Measurements from ENCODE around the gene MAP3K14. TPM values are rescaled to one million over a fixed set of nuclear protein-coding genes. Genes with fewer than 3 reads are reported as not detected.
"Not testable (repeated sequence)": the region's sequence is repeated elsewhere in the genome, so short reads cannot be mapped to it uniquely, and the experiment has no call there.

Gene MAP3K14
- total and polyA plus RNA-seq, 4 donors, result 1.2 to 7.8 (median 4.2) TPM

DNA sequence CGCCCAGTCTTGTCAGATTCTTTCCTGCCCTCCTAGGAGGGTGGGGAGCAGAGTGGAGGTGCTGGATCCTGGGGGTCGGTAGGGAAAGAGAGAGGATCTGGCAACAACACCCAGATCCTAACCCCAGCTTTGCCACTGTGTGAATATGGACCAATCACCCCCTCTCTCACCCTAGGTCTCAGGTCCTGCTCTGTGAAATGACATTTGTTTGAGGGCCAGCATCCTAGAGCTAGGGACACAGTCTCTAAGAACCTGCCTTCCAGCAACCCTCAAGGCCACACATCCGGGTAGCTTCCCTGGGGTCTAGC, 28.4 kb upstream of the MAP3K14 start:
- 82% methylated on average over 3 of the region's 3 CpGs for WGBS
- TF ChIP-seq ATF3 (IDR thresholded peaks at IDR 0.05) (no peak), SP1 (IDR thresholded peaks at IDR 0.05) (no peak)
- TF ChIP-seq, protein P1, sequence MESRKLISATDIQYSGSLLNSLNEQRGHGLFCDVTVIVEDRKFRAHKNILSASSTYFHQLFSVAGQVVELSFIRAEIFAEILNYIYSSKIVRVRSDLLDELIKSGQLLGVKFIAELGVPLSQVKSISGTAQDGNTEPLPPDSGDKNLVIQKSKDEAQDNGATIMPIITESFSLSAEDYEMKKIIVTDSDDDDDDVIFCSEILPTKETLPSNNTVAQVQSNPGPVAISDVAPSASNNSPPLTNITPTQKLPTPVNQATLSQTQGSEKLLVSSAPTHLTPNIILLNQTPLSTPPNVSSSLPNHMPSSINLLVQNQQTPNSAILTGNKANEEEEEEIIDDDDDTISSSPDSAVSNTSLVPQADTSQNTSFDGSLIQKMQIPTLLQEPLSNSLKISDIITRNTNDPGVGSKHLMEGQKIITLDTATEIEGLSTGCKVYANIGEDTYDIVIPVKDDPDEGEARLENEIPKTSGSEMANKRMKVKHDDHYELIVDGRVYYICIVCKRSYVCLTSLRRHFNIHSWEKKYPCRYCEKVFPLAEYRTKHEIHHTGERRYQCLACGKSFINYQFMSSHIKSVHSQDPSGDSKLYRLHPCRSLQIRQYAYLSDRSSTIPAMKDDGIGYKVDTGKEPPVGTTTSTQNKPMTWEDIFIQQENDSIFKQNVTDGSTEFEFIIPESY (IDR thresholded peaks at IDR 0.05), result no peak
- H3K36me3 ChIP-seq (ENCODE audit: control insufficient read depth in 4 of 4, insufficient read depth in 3 of 4, low read depth in 1 of 4, low read length in 3 of 4), result no peaks in the 10 kb centered on the region
- no peaks in the 10 kb centered on the region for H3K4me1 ChIP-seq (ENCODE audit: control insufficient read depth in 4 of 4, insufficient read depth in 4 of 4, low read length in 3 of 4)
- H3K4me3 ChIP-seq (ENCODE audit: low read depth in 1 of 3, low read length in 3 of 3), result no peak overlapping the region
- H3K27ac ChIP-seq (ENCODE audit: low read depth in 1 of 2, low read length in 2 of 2), result no peak overlapping the region
- H3K9me3 ChIP-seq (ENCODE audit: control insufficient read depth in 4 of 4, low read length in 3 of 4), result no peaks in the 10 kb centered on the region
- H3K9ac ChIP-seq (ENCODE audit: low read depth in 1 of 2, low read length in 2 of 2), result no peak overlapping the region
- DNase-seq (ENCODE audit: low spot score), result no peak
- no peaks in the 10 kb centered on the region for H3K27me3 ChIP-seq (ENCODE audit: control insufficient read depth in 4 of 4, insufficient read depth in 4 of 4, low read length in 3 of 4)

- not testable (repeated sequence) for H3K9ac ChIP-seq (ENCODE audit: low read depth in 1 of 2, low read length in 2 of 2); H3K27ac ChIP-seq (ENCODE audit: low read depth in 1 of 2, low read length in 2 of 2); H3K4me1 ChIP-seq (ENCODE audit: control insufficient read depth in 4 of 4, insufficient read depth in 4 of 4, low read length in 3 of 4); H3K27me3 ChIP-seq (ENCODE audit: control insufficient read depth in 4 of 4, insufficient read depth in 4 of 4, low read length in 3 of 4); H3K4me3 ChIP-seq (ENCODE audit: low read depth in 1 of 3, low read length in 3 of 3); H3K36me3 ChIP-seq (ENCODE audit: control insufficient read depth in 4 of 4, insufficient read depth in 3 of 4, low read depth in 1 of 4, low read length in 3 of 4); DNase-seq (ENCODE audit: low spot score); H3K9me3 ChIP-seq (ENCODE audit: control insufficient read depth in 4 of 4, low read length in 3 of 4)
- WGBS, result 96% methylated on average over 10 of the region's 10 CpGs
Observed at GRCh38 chr17:45343967-45344664, 27.3 kb upstream of the MAP3K14 start.

- no peak for TF ChIP-seq ATF3 (IDR thresholded peaks at IDR 0.05)
- TF ChIP-seq JUND (IDR thresholded peaks at IDR 0.05), result no peak
- TF ChIP-seq RXRA (IDR thresholded peaks at IDR 0.05), result no peak
- no peak for TF ChIP-seq FOXA1 (IDR thresholded peaks at IDR 0.05)
- no peak for TF ChIP-seq HNF4G (IDR thresholded peaks at IDR 0.05)
- TF ChIP-seq, protein P2, sequence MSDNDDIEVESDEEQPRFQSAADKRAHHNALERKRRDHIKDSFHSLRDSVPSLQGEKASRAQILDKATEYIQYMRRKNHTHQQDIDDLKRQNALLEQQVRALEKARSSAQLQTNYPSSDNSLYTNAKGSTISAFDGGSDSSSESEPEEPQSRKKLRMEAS (IDR thresholded peaks at IDR 0.05), result no peak
- no peak for TF ChIP-seq RAD21 (IDR thresholded peaks at IDR 0.05)
- no peak for TF ChIP-seq FOXA2 (IDR thresholded peaks at IDR 0.05)
- H3K9ac ChIP-seq (ENCODE audit: low read depth in 1 of 2, low read length in 2 of 2), result no peak overlapping the region
- no peaks in the 10 kb centered on the region for H3K27me3 ChIP-seq (ENCODE audit: control insufficient read depth in 4 of 4, insufficient read depth in 4 of 4, low read length in 3 of 4)
- 93% methylated on average over 4 of the region's 4 CpGs for WGBS
- H3K4me3 ChIP-seq (ENCODE audit: low read depth in 1 of 3, low read length in 3 of 3), result no peak overlapping the region
- no peak for DNase-seq (ENCODE audit: low spot score)
- no peak overlapping the region for H3K27ac ChIP-seq (ENCODE audit: low read depth in 1 of 2, low read length in 2 of 2)
- H3K4me1 ChIP-seq (ENCODE audit: control insufficient read depth in 4 of 4, insufficient read depth in 4 of 4, low read length in 3 of 4), result no peaks in the 10 kb centered on the region
- H3K9me3 ChIP-seq (ENCODE audit: control insufficient read depth in 4 of 4, low read length in 3 of 4), result no peaks in the 10 kb centered on the region
- H3K36me3 ChIP-seq (ENCODE audit: control insufficient read depth in 4 of 4, insufficient read depth in 3 of 4, low read depth in 1 of 4, low read length in 3 of 4), result no peaks in the 10 kb centered on the region
Observed at GRCh38 chr17:45342871-45343526, 26.2 kb upstream of the MAP3K14 start.

DNA sequence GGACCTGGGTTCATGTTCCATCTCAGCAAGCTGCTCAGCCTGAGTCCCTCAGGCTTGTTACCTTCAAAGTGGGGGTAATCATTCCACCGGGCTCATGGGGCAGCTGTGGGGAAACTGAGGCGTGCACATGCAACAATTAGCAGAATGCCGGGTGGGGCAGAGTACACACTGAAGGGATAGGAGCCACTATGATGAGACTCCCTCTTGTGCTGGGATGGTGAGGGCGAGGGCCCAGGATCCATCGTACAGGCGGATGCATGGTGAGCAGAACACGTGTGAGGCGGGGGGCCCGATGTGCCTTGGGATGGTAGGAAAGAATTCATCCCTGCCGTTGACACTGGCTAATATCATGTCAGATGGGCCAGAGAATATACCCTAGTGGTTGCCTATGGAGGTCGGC, 25.5 kb upstream of the MAP3K14 start:
- no peaks in the 10 kb centered on the region for H3K36me3 ChIP-seq (ENCODE audit: control insufficient read depth in 4 of 4, insufficient read depth in 3 of 4, low read depth in 1 of 4, low read length in 3 of 4)
- 94% methylated on average over 11 of the region's 11 CpGs for WGBS
- no peaks in the 10 kb centered on the region for H3K9me3 ChIP-seq (ENCODE audit: control insufficient read depth in 4 of 4, low read length in 3 of 4)
- no peak overlapping the region for H3K9ac ChIP-seq (ENCODE audit: low read depth in 1 of 2, low read length in 2 of 2)
- H3K27me3 ChIP-seq (ENCODE audit: control insufficient read depth in 4 of 4, insufficient read depth in 4 of 4, low read length in 3 of 4), result no peaks in the 10 kb centered on the region
- H3K4me1 ChIP-seq (ENCODE audit: control insufficient read depth in 4 of 4, insufficient read depth in 4 of 4, low read length in 3 of 4), result no peaks in the 10 kb centered on the region
- no peak for DNase-seq (ENCODE audit: low spot score)
- no peak overlapping the region for H3K4me3 ChIP-seq (ENCODE audit: low read depth in 1 of 3, low read length in 3 of 3)
- H3K27ac ChIP-seq (ENCODE audit: low read depth in 1 of 2, low read length in 2 of 2), result no peak overlapping the region
- TF ChIP-seq RXRA (IDR thresholded peaks at IDR 0.05) (no peak), RAD21 (IDR thresholded peaks at IDR 0.05) (no peak), FOXA1 (IDR thresholded peaks at IDR 0.05) (no peak), EGR1 (IDR thresholded peaks at IDR 0.05; ENCODE audit: low read depth in 2 of 2) (no peak)
- TF ChIP-seq, protein P2 (IDR thresholded peaks at IDR 0.05), result no peak

Measured in liver (tissue), 9 donors.